Stomach smooth muscle (tissue), 2 donors: Measurements from ENCODE around the gene DLG5.

Experiments used
- H3K27ac ChIP-seq: one replicate; pipeline ENCODE4 v1.7.0; 2013; ENCODE audit warnings: mild to moderate bottlenecking, low read length, inconsistent platforms
- H3K27me3 ChIP-seq, 2 donors: one replicate each; pipeline ENCODE4 v1.7.0; 2013; ENCODE audit warnings: low read length in 2 of 2; ENCODE audit not compliant: insufficient read depth in 2 of 2, control insufficient read depth in 1 of 2
- H3K36me3 ChIP-seq, 2 donors: one replicate each; pipeline ENCODE4 v1.7.0; 2013; ENCODE audit warnings: low read length in 2 of 2; ENCODE audit not compliant: control insufficient read depth in 2 of 2, insufficient read depth in 2 of 2
- H3K4me1 ChIP-seq: one replicate; pipeline ENCODE4 v1.7.0; 2013; ENCODE audit warnings: low read length; ENCODE audit not compliant: control insufficient read depth, insufficient read depth
- H3K4me3 ChIP-seq, 2 donors: one replicate each; pipeline ENCODE4 v1.7.0; 2013; ENCODE audit warnings: low read length in 2 of 2
- H3K9ac ChIP-seq, 2 donors: one replicate each; pipeline ENCODE4 v1.7.0; 2013; ENCODE audit warnings: low read length in 2 of 2, mild to moderate bottlenecking in 1 of 2
- H3K9me3 ChIP-seq, 2 donors: one replicate each; pipeline ENCODE4 v1.7.0; 2013; ENCODE audit warnings: low read length in 2 of 2; ENCODE audit not compliant: control insufficient read depth in 2 of 2
- donor health status: healthy.
- donor health status: Pancreatic carcinoma.

Gene DLG5

GRCh38 chr10:77943121-77943901, 16.8 kb upstream of the DLG5 start:
- H3K27me3 ChIP-seq, result no peaks in the 10 kb centered on the region
- no peak overlapping the region for H3K4me3 ChIP-seq
- peaks cover 18% of the 10 kb centered on the region for H3K4me1 ChIP-seq
- no peaks in the 10 kb centered on the region for H3K9me3 ChIP-seq
- H3K9ac ChIP-seq, result no peak overlapping the region
- no peak overlapping the region for H3K27ac ChIP-seq
- no peaks in the 10 kb centered on the region for H3K36me3 ChIP-seq

GRCh38 chr10:77941790-77942189, 15.2 kb upstream of the DLG5 start:
- Histone ChIP-seq H3K9ac (no peak overlapping the region), H3K36me3 (no peaks in the 10 kb centered on the region), H3K4me1 (peaks cover 18% of the 10 kb centered on the region), H3K9me3 (no peaks in the 10 kb centered on the region), H3K27me3 (no peaks in the 10 kb centered on the region), H3K4me3 (no peak overlapping the region), H3K27ac (no peak overlapping the region)

- H3K36me3 ChIP-seq, result no peaks in the 10 kb centered on the region
- no peaks in the 10 kb centered on the region for H3K9me3 ChIP-seq
- no peak overlapping the region for H3K27ac ChIP-seq
- no peaks in the 10 kb centered on the region for H3K27me3 ChIP-seq
- no peak overlapping the region for H3K9ac ChIP-seq
- no peak overlapping the region for H3K4me3 ChIP-seq
- peaks cover 18% of the 10 kb centered on the region for H3K4me1 ChIP-seq
These were observed 14.1 kb upstream of the DLG5 start for GRCh38 chr10:77940627-77941026.

GRCh38 chr10:77940225-77940624, 13.7 kb upstream of the DLG5 start:
- H3K36me3 ChIP-seq, result no peaks in the 10 kb centered on the region

GRCh38 chr10:77939561-77940001, 13.0 kb upstream of the DLG5 start:
- Histone ChIP-seq H3K9me3 (no peaks in the 10 kb centered on the region), H3K36me3 (no peaks in the 10 kb centered on the region), H3K4me1 (peaks cover 18% of the 10 kb centered on the region), H3K9ac (peak overlapping the region in 1 of 2 donors; percentile 36), H3K27me3 (no peaks in the 10 kb centered on the region), H3K4me3 (no peak overlapping the region), H3K27ac (peak overlapping the region; percentile 31)

More at GRCh38 chr10:77940225-77940624, 13.7 kb upstream of the DLG5 start:
- Histone ChIP-seq H3K27ac (peak overlapping the region; percentile 31), H3K27me3 (no peaks in the 10 kb centered on the region), H3K9ac (no peak overlapping the region), H3K4me3 (no peak overlapping the region), H3K9me3 (no peaks in the 10 kb centered on the region), H3K4me1 (peaks cover 18% of the 10 kb centered on the region)

- H3K36me3 ChIP-seq, result no peaks in the 10 kb centered on the region
- H3K27ac ChIP-seq, result no peak overlapping the region
- no peak overlapping the region for H3K9ac ChIP-seq
- H3K4me1 ChIP-seq, result peaks cover 17% of the 10 kb centered on the region
- no peaks in the 10 kb centered on the region for H3K27me3 ChIP-seq
- H3K4me3 ChIP-seq, result no peak overlapping the region
- no peaks in the 10 kb centered on the region for H3K9me3 ChIP-seq
These were observed 10.4 kb upstream of the DLG5 start for GRCh38 chr10:77936697-77937567.

- Histone ChIP-seq H3K36me3 (no peaks in the 10 kb centered on the region), H3K27ac (no peak overlapping the region), H3K4me3 (no peak overlapping the region)
These were observed 5.6 kb upstream of the DLG5 start for GRCh38 chr10:77932016-77932715.

GRCh38 chr10:77927402-77928246, 1.1 kb upstream of the DLG5 start:
- Histone ChIP-seq H3K4me3 (peak overlapping the region; percentile 59 to 88), H3K27ac (peak overlapping the region; percentile 86), H3K4me1 (peaks cover 36% of the 10 kb centered on the region), H3K9me3 (no peaks in the 10 kb centered on the region), H3K9ac (peak overlapping the region; percentile 74 to 76), H3K27me3 (no peaks in the 10 kb centered on the region), H3K36me3 (no peaks in the 10 kb centered on the region)

More at GRCh38 chr10:77932016-77932715, 5.6 kb upstream of the DLG5 start:
- Histone ChIP-seq H3K9me3 (no peaks in the 10 kb centered on the region), H3K4me1 (peaks cover 7% of the 10 kb centered on the region), H3K27me3 (no peaks in the 10 kb centered on the region), H3K9ac (no peak overlapping the region)

GRCh38 chr10:77925795-77926565, 575 bp downstream of the DLG5 start:
- Histone ChIP-seq H3K4me3 (peak overlapping the region; percentile 79 to 88), H3K27me3 (no peaks in the 10 kb centered on the region), H3K9me3 (no peaks in the 10 kb centered on the region), H3K4me1 (peaks cover 45% of the 10 kb centered on the region), H3K9ac (peak overlapping the region; percentile 83 to 89), H3K27ac (peak overlapping the region; percentile 70), H3K36me3 (no peaks in the 10 kb centered on the region)
